ENCODE results near the gene YIPF2.

YIPF2 gene

GRCh38 chr19:10929402-10929794, 959 bp upstream of the YIPF2 start:
- TF ChIP-seq, protein P1, sequence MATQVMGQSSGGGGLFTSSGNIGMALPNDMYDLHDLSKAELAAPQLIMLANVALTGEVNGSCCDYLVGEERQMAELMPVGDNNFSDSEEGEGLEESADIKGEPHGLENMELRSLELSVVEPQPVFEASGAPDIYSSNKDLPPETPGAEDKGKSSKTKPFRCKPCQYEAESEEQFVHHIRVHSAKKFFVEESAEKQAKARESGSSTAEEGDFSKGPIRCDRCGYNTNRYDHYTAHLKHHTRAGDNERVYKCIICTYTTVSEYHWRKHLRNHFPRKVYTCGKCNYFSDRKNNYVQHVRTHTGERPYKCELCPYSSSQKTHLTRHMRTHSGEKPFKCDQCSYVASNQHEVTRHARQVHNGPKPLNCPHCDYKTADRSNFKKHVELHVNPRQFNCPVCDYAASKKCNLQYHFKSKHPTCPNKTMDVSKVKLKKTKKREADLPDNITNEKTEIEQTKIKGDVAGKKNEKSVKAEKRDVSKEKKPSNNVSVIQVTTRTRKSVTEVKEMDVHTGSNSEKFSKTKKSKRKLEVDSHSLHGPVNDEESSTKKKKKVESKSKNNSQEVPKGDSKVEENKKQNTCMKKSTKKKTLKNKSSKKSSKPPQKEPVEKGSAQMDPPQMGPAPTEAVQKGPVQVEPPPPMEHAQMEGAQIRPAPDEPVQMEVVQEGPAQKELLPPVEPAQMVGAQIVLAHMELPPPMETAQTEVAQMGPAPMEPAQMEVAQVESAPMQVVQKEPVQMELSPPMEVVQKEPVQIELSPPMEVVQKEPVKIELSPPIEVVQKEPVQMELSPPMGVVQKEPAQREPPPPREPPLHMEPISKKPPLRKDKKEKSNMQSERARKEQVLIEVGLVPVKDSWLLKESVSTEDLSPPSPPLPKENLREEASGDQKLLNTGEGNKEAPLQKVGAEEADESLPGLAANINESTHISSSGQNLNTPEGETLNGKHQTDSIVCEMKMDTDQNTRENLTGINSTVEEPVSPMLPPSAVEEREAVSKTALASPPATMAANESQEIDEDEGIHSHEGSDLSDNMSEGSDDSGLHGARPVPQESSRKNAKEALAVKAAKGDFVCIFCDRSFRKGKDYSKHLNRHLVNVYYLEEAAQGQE (IDR thresholded peaks at IDR 0.05; ENCODE audit: insufficient replicate concordance, low read depth), result no peak
- TF ChIP-seq SPI1 (IDR thresholded peaks at IDR 0.05; ENCODE audit: borderline replicate concordance, low read depth), result no peak
- TF ChIP-seq GABPA (IDR thresholded peaks at IDR 0.05; ENCODE audit: low read depth), result no peak
- TF ChIP-seq, protein P2, sequence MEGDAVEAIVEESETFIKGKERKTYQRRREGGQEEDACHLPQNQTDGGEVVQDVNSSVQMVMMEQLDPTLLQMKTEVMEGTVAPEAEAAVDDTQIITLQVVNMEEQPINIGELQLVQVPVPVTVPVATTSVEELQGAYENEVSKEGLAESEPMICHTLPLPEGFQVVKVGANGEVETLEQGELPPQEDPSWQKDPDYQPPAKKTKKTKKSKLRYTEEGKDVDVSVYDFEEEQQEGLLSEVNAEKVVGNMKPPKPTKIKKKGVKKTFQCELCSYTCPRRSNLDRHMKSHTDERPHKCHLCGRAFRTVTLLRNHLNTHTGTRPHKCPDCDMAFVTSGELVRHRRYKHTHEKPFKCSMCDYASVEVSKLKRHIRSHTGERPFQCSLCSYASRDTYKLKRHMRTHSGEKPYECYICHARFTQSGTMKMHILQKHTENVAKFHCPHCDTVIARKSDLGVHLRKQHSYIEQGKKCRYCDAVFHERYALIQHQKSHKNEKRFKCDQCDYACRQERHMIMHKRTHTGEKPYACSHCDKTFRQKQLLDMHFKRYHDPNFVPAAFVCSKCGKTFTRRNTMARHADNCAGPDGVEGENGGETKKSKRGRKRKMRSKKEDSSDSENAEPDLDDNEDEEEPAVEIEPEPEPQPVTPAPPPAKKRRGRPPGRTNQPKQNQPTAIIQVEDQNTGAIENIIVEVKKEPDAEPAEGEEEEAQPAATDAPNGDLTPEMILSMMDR (IDR thresholded peaks at IDR 0.05; ENCODE audit: insufficient read depth, low read length), result no peak
- no peak for TF ChIP-seq POLR2AphosphoS5 (IDR thresholded peaks at IDR 0.05; ENCODE audit: low read depth)
- peak overlapping the region; percentile 98 for H3K4me3 ChIP-seq (replicated peaks; ENCODE audit: insufficient read depth, low read length)
- H3K27ac ChIP-seq (replicated peaks), result peak overlapping the region; percentile 76
- peak in 1 of 2 experiments; percentile 36 for DNase-seq (ENCODE audit: low read depth in 1 of 2, low spot score in 1 of 2)
- H3K27me3 ChIP-seq (ENCODE audit: insufficient read depth, poor library complexity, severe bottlenecking), result no peaks in the 10 kb centered on the region

DNA sequence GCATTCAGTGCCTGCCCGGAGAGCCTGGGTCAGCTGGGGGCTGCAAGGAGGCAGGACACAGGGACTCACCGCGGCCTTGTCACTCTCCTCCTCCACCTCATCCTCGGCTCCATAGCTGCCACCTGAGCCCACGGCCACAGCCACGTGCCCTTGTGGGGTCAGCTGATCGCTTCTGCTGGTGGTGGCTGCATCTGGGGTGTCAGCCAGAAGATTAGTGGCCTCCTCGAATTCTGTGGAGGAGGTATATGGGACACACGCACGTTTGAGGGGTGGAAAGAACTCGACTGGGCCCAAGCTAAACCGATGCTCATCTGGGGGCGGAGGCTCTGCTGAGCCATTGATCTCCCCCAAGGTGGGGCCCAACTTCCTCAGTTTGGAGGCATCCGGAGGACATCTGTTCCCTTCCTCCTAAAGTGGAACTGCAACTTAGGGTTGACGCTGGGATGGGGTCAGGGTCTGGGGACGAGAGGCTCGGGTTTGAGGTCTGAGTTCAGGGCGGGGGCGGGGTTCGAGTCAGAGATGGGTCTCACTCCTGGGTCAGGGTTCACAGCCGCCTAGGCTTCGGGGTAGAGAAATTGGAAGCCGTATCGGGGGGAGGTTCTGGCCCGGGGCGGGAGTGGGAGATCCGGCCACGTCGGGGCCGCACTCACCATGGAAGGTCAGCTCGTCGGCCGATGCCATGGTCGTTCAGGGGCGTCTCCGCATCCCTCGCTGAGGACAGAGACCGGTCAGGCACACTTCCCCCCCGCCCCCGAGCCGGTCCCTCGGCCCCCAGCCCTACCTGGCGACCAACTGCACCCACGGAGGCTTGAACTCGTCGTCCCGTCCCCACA, 493 bp downstream of the YIPF2 start:
- peak; percentile 42 to 51 for DNase-seq (ENCODE audit: low read depth in 1 of 2, low spot score in 1 of 2)
- peak; percentile 50; the same call in 1 of the 2 replicates for TF ChIP-seq SPI1 (IDR thresholded peaks at IDR 0.05; ENCODE audit: borderline replicate concordance, low read depth)
- no peak for TF ChIP-seq GABPA (IDR thresholded peaks at IDR 0.05; ENCODE audit: low read depth)
- Histone ChIP-seq H3K27me3 (ENCODE audit: insufficient read depth, poor library complexity, severe bottlenecking) (no peaks in the 10 kb centered on the region), H3K4me3 (replicated peaks; ENCODE audit: insufficient read depth, low read length) (peak overlapping the region; percentile 98), H3K27ac (replicated peaks) (peak overlapping the region; percentile 76)

DNA sequence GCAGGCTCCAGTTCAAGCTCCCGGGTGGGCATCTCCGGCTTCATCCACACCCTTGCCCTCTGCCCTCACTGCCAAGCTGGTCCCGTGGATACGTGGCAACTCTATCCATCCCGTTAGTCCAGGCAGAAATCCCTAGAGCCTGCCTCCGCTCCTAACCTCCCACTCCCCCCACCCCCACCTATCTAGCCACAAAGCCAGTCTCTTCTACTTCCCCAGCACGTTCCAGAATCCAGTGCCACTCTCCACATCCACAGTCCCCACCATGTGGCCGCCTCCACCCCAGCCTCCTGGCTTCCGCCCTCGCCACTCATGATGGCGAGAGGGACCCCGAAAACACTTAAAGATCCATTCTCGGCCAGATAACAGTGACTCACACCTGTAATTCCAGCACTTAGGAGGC, 3.8 kb downstream of the YIPF2 start:
- TF ChIP-seq, protein P1 (IDR thresholded peaks at IDR 0.05; ENCODE audit: insufficient replicate concordance, low read depth), result no peak
- TF ChIP-seq GABPA (IDR thresholded peaks at IDR 0.05; ENCODE audit: low read depth) (no peak), POLR2AphosphoS5 (IDR thresholded peaks at IDR 0.05; ENCODE audit: low read depth) (no peak), SPI1 (IDR thresholded peaks at IDR 0.05; ENCODE audit: borderline replicate concordance, low read depth) (no peak)
- TF ChIP-seq, protein P2 (IDR thresholded peaks at IDR 0.05; ENCODE audit: insufficient read depth, low read length), result no peak
- H3K4me3 ChIP-seq (replicated peaks; ENCODE audit: insufficient read depth, low read length), result no peak overlapping the region
- no peak for DNase-seq (ENCODE audit: low read depth in 1 of 2, low spot score in 1 of 2)
- no peaks in the 10 kb centered on the region for H3K27me3 ChIP-seq (ENCODE audit: insufficient read depth, poor library complexity, severe bottlenecking)
- H3K27ac ChIP-seq (replicated peaks), result no peak overlapping the region

DNA sequence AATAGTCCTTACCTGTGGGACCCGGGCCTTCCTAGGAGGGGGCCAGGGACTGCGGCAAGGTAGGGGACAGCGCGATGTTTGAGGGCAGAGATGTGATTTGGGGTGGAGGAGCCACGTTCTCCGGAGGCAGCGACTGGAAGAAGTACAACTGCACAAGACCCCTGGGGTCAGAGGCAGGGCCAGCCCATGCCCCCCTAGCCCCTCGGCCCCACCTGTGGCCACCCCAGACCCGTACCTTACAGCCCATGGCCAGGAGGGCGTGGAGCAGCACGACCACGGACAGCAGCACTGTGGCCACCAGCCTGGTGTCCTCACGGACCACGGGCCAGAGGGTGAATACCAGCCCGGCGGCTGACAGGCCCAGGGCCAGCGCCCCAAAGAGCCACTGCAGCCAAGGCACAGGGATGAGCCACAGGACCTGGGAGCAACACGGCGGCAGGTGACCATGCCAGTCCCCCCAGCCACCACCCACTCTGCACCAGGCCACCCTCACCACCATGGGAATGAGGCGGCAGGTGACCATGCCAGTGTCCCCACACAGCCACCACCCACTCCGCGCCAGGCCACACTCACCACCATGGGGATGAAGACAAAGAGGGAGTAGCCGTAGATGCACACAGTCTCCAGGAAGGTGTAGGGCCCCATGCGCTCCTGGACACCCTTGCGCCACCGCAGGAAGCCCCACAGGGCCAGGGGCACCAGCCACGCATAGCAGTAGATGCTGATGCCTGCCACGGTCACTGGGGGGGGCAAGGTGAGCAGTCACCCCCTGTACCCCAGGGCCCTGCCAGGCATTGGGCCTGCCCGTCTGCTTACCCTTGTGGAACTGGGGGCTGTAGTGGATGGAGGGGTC, 5.0 kb downstream of the YIPF2 start:
- no peak overlapping the region for H3K27ac ChIP-seq (replicated peaks)
- DNase-seq (ENCODE audit: low read depth in 1 of 2, low spot score in 1 of 2), result no peak
- TF ChIP-seq SPI1 (IDR thresholded peaks at IDR 0.05; ENCODE audit: borderline replicate concordance, low read depth) (no peak), GABPA (IDR thresholded peaks at IDR 0.05; ENCODE audit: low read depth) (no peak), POLR2AphosphoS5 (IDR thresholded peaks at IDR 0.05; ENCODE audit: low read depth) (no peak)
- TF ChIP-seq, protein P2 (IDR thresholded peaks at IDR 0.05; ENCODE audit: insufficient read depth, low read length), result no peak
- TF ChIP-seq, protein P1 (IDR thresholded peaks at IDR 0.05; ENCODE audit: insufficient replicate concordance, low read depth), result no peak
- no peak overlapping the region for H3K4me3 ChIP-seq (replicated peaks; ENCODE audit: insufficient read depth, low read length)
- H3K27me3 ChIP-seq (ENCODE audit: insufficient read depth, poor library complexity, severe bottlenecking), result no peaks in the 10 kb centered on the region

Data from HL-60 (cell line).